Hepatocyte (in vitro differentiated cells): ENCODE data around the gene DOCK3.
"Not testable (repeated sequence)": the region's sequence is repeated elsewhere in the genome, so short reads cannot be mapped to it uniquely, and the experiment has no call there.

Experiments used
- EZH2 ChIP-seq: fragments of 200-600 bp; sonication (generic); IDR thresholded peaks from 2 replicates; pipeline ENCODE4 v1.6.1; 2016; ENCODE audit warnings: antibody characterized with exemption, mild to moderate bottlenecking, borderline replicate concordance
- EZH2phosphoT487 ChIP-seq: fragments of 200-600 bp; sonication (generic); IDR thresholded peaks from one replicate; pipeline ENCODE4 v1.6.1; 2018; ENCODE audit warnings: antibody characterized with exemption, mild to moderate bottlenecking, low read depth, moderate library complexity; ENCODE audit not compliant: unreplicated experiment, severe bottlenecking
- TF ChIP-seq, protein P1 (sequence below): fragments of 200-600 bp; sonication (generic); IDR thresholded peaks from 2 replicates; pipeline ENCODE4 v1.5.1; 2016; ENCODE audit warnings: antibody characterized with exemption, mild to moderate bottlenecking; ENCODE audit not compliant: poor library complexity

DNA sequence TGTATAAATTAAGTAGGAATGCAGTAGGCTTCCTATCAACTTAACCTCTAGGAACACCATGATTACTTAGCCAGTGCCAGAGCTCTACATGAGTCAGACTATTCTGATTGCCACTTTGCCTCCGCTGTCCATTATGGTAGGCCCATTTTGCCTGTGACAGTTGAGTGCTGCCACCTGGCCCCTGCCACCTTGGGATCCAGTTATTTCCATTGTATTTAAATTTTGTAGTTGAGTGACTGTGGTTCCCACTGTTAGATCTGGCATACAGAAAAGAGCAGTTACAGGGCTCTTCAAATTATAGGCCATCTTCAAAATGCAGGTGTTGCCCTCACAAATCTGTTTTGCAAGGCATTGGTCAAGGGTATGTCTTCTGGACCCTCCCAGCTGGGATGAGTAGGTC lies 456.9 kb downstream of the DOCK3 start:
- TF ChIP-seq, protein P1, sequence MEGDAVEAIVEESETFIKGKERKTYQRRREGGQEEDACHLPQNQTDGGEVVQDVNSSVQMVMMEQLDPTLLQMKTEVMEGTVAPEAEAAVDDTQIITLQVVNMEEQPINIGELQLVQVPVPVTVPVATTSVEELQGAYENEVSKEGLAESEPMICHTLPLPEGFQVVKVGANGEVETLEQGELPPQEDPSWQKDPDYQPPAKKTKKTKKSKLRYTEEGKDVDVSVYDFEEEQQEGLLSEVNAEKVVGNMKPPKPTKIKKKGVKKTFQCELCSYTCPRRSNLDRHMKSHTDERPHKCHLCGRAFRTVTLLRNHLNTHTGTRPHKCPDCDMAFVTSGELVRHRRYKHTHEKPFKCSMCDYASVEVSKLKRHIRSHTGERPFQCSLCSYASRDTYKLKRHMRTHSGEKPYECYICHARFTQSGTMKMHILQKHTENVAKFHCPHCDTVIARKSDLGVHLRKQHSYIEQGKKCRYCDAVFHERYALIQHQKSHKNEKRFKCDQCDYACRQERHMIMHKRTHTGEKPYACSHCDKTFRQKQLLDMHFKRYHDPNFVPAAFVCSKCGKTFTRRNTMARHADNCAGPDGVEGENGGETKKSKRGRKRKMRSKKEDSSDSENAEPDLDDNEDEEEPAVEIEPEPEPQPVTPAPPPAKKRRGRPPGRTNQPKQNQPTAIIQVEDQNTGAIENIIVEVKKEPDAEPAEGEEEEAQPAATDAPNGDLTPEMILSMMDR = not testable (repeated sequence)
- not testable (repeated sequence) for TF ChIP-seq EZH2phosphoT487, EZH2
